ENCODE results near the gene SRSF6. TPM values are rescaled to one million over a fixed set of nuclear protein-coding genes. Genes with fewer than 3 reads are reported as not detected.

Gene SRSF6
- total and polyA plus RNA-seq, 2 experiments from 2014 or later, result 60.1 to 61.5 TPM

- ATAC-seq, result peak; percentile 59
- Histone ChIP-seq H2AFZ (no peak overlapping the region), H3F3A (replicated peaks; ENCODE audit: low read depth) (no peaks in the 10 kb centered on the region), H4K20me1 (replicated peaks; ENCODE audit: insufficient read depth) (peaks cover 3% of the 10 kb centered on the region; the same call in 1 of the 2 replicates), H3K4me1 (ENCODE audit: insufficient read depth) (no peaks in the 10 kb centered on the region), H3K27ac (ENCODE audit: low read depth) (no peak overlapping the region), H3K36me3 (ENCODE audit: insufficient read depth) (no peaks in the 10 kb centered on the region), H3K4me2 (no peak overlapping the region), H3K9me2 (ENCODE audit: insufficient read depth) (no peaks in the 10 kb centered on the region), H3K79me2 (replicated peaks; ENCODE audit: insufficient read depth) (no peaks in the 10 kb centered on the region), H3K27me3 (ENCODE audit: insufficient read depth) (no peaks in the 10 kb centered on the region), H3K4me3 (no peak overlapping the region)
- peak; percentile 20 to 33; a peak in 2 of 4 replicates for TF ChIP-seq CTCF (conservative IDR thresholded peaks at IDR 0.05; ENCODE audit: low read depth in 2 of 2)
- no peak for TF ChIP-seq REST (IDR thresholded peaks at IDR 0.05; ENCODE audit: unreplicated experiment)
- Mint-ChIP-seq H3K4me3 (no peak overlapping the region), H3K4me1 (no peaks in the 10 kb centered on the region), H3K27ac (no peak overlapping the region), H3K27me3 (ENCODE audit: insufficient read depth, low read depth, poor library complexity) (peaks cover 4% of the 10 kb centered on the region), H3K36me3 (ENCODE audit: low read depth) (peaks cover 5% of the 10 kb centered on the region; the same call in 2 of the 3 replicates), H3K9me3 (no peaks in the 10 kb centered on the region)
- peak; percentile 32 for DNase-seq (ENCODE audit: low spot score)
These were observed 15.1 kb downstream of the SRSF6 start for GRCh38 chr20:43472671-43473380.

- Histone ChIP-seq H3K4me2 (no peak overlapping the region), H4K20me1 (replicated peaks; ENCODE audit: insufficient read depth) (peaks cover 3% of the 10 kb centered on the region; the same call in 1 of the 2 replicates), H3F3A (replicated peaks; ENCODE audit: low read depth) (no peaks in the 10 kb centered on the region), H3K36me3 (ENCODE audit: insufficient read depth) (no peaks in the 10 kb centered on the region), H3K79me2 (replicated peaks; ENCODE audit: insufficient read depth) (no peaks in the 10 kb centered on the region), H3K27ac (ENCODE audit: low read depth) (no peak overlapping the region), H3K4me1 (ENCODE audit: insufficient read depth) (no peaks in the 10 kb centered on the region), H2AFZ (no peak overlapping the region), H3K4me3 (no peak overlapping the region), H3K9me2 (ENCODE audit: insufficient read depth) (no peaks in the 10 kb centered on the region), H3K27me3 (ENCODE audit: insufficient read depth) (no peaks in the 10 kb centered on the region)
- no peak for DNase-seq (ENCODE audit: low spot score)
- no peak for TF ChIP-seq EZH2 (IDR thresholded peaks at IDR 0.05; ENCODE audit: low read depth, unreplicated experiment)
- no peak for TF ChIP-seq CREB1 (CRISPR knock-in tag; IDR thresholded peaks at IDR 0.05; ENCODE audit: low read depth)
- TF ChIP-seq ZNF331 (CRISPR knock-in tag; IDR thresholded peaks at IDR 0.05; ENCODE audit: low read depth), result no peak
- no peak for TF ChIP-seq EZH2phosphoT487 (IDR thresholded peaks at IDR 0.05; ENCODE audit: unreplicated experiment)
- TF ChIP-seq ETS1 (IDR thresholded peaks at IDR 0.05), result no peak
- TF ChIP-seq ZNF114 (CRISPR knock-in tag; IDR thresholded peaks at IDR 0.05), result no peak
- H3K27ac Mint-ChIP-seq, result no peak overlapping the region
- H3K27me3 Mint-ChIP-seq (ENCODE audit: insufficient read depth, low read depth, poor library complexity), result peaks cover 4% of the 10 kb centered on the region
- H3K4me1 Mint-ChIP-seq, result no peaks in the 10 kb centered on the region
- H3K9me3 Mint-ChIP-seq, result no peaks in the 10 kb centered on the region
- peaks cover 5% of the 10 kb centered on the region; the same call in 2 of the 3 replicates for H3K36me3 Mint-ChIP-seq (ENCODE audit: low read depth)
- ATAC-seq, result no peak
- no peak overlapping the region for H3K4me3 Mint-ChIP-seq
These were observed 15.6 kb downstream of the SRSF6 start for GRCh38 chr20:43473381-43473704.

Data from GM23338 (cell line).